Neural progenitor cell (in vitro differentiated cells): ENCODE measurements around the gene PPIL1. TPM values are rescaled to one million over a fixed set of nuclear protein-coding genes. Genes with fewer than 3 reads are reported as not detected.
A peak's percentile ranks its signal among the peaks of the same experiment; 100 is the strongest.

Experiments used
- DNase-seq: peaks from one replicate; pipeline ENCODE4 v3.0.0-alpha.2; 2016; ENCODE audit warnings: low spot score
- H2AFZ ChIP-seq: fragments of 200-600 bp; sonication (generic); replicated peaks from 2 replicates; pipeline ENCODE4 v1.6.1; 2016; ENCODE audit warnings: antibody characterized with exemption
- H3F3A ChIP-seq: fragments of 200-600 bp; sonication (generic); 2 replicates; pipeline ENCODE4 v1.6.1; 2016; ENCODE audit warnings: antibody characterized with exemption, low read depth
- H3K27ac ChIP-seq: fragments of 200-600 bp; sonication (generic); 2 replicates; pipeline ENCODE4 v1.5.1; 2016; ENCODE audit warnings: mild to moderate bottlenecking
- H3K27me3 ChIP-seq: fragments of 200-600 bp; sonication (generic); 2 replicates; pipeline ENCODE4 v1.6.1; 2016; ENCODE audit warnings: mild to moderate bottlenecking, moderate library complexity
- H3K36me3 ChIP-seq: fragments of 200-600 bp; sonication (generic); 2 replicates; pipeline ENCODE4 v1.5.1; 2016
- H3K4me1 ChIP-seq: fragments of 200-600 bp; sonication (generic); 2 replicates; pipeline ENCODE4 v1.6.1; 2016; ENCODE audit warnings: mixed run types
- H3K4me2 ChIP-seq: fragments of 200-600 bp; sonication (generic); 2 replicates; pipeline ENCODE4 v1.6.1; 2016
- H3K4me3 ChIP-seq: fragments of 200-600 bp; sonication (generic); 2 replicates; pipeline ENCODE4 v1.5.1; 2016
- H3K79me2 ChIP-seq: fragments of 200-600 bp; sonication (generic); 2 replicates; pipeline ENCODE4 v1.6.1; 2016; ENCODE audit warnings: low read depth
- H3K9ac ChIP-seq: fragments of 200-600 bp; sonication (generic); 2 replicates; pipeline ENCODE4 v1.6.1; 2016
- H3K9me3 ChIP-seq: fragments of 200-600 bp; sonication (generic); 2 replicates; pipeline ENCODE4 v1.5.1; 2016; ENCODE audit warnings: low read depth
- H4K20me1 ChIP-seq: fragments of 200-600 bp; sonication (generic); 2 replicates; pipeline ENCODE4 v1.6.1; 2016; ENCODE audit warnings: low read depth
- H3K27ac Mint-ChIP-seq: 3 replicates; pipeline ENCODE4 v1.8.0; 2021; ENCODE audit warnings: mixed read lengths
- H3K27me3 Mint-ChIP-seq: 2 replicates; pipeline ENCODE4 v1.8.0; 2022; ENCODE audit warnings: low read depth, mild to moderate bottlenecking, inconsistent platforms, moderate library complexity, mixed read lengths; ENCODE audit not compliant: insufficient read depth
- H3K36me3 Mint-ChIP-seq: 3 replicates; pipeline ENCODE4 v1.8.0; 2021; ENCODE audit warnings: mixed read lengths
- H3K4me1 Mint-ChIP-seq: 3 replicates; pipeline ENCODE4 v1.8.0; 2021; ENCODE audit warnings: mixed read lengths
- H3K4me3 Mint-ChIP-seq: 3 replicates; pipeline ENCODE4 v1.8.0; 2021; ENCODE audit warnings: mild to moderate bottlenecking, moderate library complexity, mixed read lengths
- H3K9me3 Mint-ChIP-seq: 3 replicates; pipeline ENCODE4 v1.8.0; 2020; ENCODE audit warnings: mixed read lengths
- EZH2 ChIP-seq: fragments of 200-600 bp; sonication (generic); IDR thresholded peaks from 2 replicates; pipeline ENCODE4 v1.6.1; 2017; ENCODE audit warnings: antibody characterized with exemption, mild to moderate bottlenecking, moderate library complexity
- EZH2phosphoT487 ChIP-seq: fragments of 200-600 bp; sonication (generic); IDR thresholded peaks from 2 replicates; pipeline ENCODE4 v1.6.1; 2017; ENCODE audit warnings: antibody characterized with exemption
- total RNA-seq: library from RNA; depleted of rRNA; stranded (reverse); fragments of >200 nt; gene quantifications from 2 replicates; pipeline ENCODE4 v1.2.3, GENCODE V29; 2015; ENCODE audit warnings: low replicate concordance
- TF ChIP-seq, protein P1 (sequence below): fragments of 200-600 bp; sonication (generic); IDR thresholded peaks from 2 replicates; pipeline ENCODE4 v1.5.1; 2017; ENCODE audit warnings: antibody characterized with exemption, mild to moderate bottlenecking

Gene PPIL1
- total RNA-seq, 1 donor from 2014 or later: 93.1 TPM

DNA sequence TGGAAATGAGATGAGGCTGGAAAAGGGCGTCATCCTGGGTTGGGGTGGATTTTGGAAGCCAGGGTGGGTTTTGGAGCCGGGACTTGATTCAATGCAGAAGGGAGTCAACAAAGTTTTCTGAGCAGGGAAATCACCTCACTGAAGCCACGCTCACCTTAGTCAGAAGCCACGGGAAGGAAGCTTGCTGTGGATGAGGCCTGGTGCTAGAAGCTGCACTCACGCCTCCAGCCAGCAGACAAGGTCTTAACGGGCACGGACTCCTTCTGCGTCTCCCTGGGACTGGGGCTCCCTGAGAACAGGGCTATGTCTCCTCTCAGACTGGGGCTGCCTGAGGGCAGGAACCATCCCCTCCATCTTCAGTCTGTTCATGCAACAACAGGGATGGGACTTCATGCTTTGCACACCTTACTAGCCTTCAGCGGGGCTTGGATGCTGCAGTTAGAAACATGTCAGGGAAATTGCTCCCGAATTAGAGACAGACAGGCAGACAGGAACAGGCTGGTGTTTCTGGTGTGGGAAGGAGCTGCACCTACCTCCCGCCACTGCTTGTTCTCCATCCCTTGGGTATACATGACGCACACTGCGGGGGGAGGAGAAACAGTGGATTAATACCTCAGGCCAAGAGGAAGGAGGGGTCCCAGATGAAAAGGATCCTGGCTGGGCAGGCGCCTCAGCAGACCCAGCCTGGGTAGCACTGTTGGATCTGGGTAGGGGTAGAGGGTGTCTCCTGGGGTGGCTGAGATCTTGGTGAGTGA, 52.8 kb downstream of the PPIL1 start:
- TF ChIP-seq EZH2 (no peak), EZH2phosphoT487 (no peak)
- TF ChIP-seq, protein P1, sequence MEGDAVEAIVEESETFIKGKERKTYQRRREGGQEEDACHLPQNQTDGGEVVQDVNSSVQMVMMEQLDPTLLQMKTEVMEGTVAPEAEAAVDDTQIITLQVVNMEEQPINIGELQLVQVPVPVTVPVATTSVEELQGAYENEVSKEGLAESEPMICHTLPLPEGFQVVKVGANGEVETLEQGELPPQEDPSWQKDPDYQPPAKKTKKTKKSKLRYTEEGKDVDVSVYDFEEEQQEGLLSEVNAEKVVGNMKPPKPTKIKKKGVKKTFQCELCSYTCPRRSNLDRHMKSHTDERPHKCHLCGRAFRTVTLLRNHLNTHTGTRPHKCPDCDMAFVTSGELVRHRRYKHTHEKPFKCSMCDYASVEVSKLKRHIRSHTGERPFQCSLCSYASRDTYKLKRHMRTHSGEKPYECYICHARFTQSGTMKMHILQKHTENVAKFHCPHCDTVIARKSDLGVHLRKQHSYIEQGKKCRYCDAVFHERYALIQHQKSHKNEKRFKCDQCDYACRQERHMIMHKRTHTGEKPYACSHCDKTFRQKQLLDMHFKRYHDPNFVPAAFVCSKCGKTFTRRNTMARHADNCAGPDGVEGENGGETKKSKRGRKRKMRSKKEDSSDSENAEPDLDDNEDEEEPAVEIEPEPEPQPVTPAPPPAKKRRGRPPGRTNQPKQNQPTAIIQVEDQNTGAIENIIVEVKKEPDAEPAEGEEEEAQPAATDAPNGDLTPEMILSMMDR: no peak
- peaks cover 5% of the 10 kb centered on the region for H3F3A ChIP-seq
- H3K36me3 ChIP-seq: no peaks in the 10 kb centered on the region
- H3K4me3 Mint-ChIP-seq: peak overlapping the region; percentile 14
- peaks cover 25% of the 10 kb centered on the region for H3K27me3 Mint-ChIP-seq
- DNase-seq: no peak
- H3K27ac ChIP-seq: no peak overlapping the region
- H3K9me3 Mint-ChIP-seq: no peaks in the 10 kb centered on the region
- H3K27me3 ChIP-seq: no peaks in the 10 kb centered on the region
- H3K36me3 Mint-ChIP-seq: no peaks in the 10 kb centered on the region
- peak overlapping the region; percentile 11 for H2AFZ ChIP-seq
- H3K9ac ChIP-seq: no peak overlapping the region
- no peak overlapping the region for H3K4me2 ChIP-seq
- peak overlapping the region; percentile 86 for H3K27ac Mint-ChIP-seq
- H3K4me3 ChIP-seq: no peak overlapping the region
- H3K4me1 Mint-ChIP-seq: peaks cover 74% of the 10 kb centered on the region
- H4K20me1 ChIP-seq: no peaks in the 10 kb centered on the region
- peaks cover 28% of the 10 kb centered on the region for H3K4me1 ChIP-seq
- no peaks in the 10 kb centered on the region for H3K79me2 ChIP-seq
- no peaks in the 10 kb centered on the region for H3K9me3 ChIP-seq

DNA sequence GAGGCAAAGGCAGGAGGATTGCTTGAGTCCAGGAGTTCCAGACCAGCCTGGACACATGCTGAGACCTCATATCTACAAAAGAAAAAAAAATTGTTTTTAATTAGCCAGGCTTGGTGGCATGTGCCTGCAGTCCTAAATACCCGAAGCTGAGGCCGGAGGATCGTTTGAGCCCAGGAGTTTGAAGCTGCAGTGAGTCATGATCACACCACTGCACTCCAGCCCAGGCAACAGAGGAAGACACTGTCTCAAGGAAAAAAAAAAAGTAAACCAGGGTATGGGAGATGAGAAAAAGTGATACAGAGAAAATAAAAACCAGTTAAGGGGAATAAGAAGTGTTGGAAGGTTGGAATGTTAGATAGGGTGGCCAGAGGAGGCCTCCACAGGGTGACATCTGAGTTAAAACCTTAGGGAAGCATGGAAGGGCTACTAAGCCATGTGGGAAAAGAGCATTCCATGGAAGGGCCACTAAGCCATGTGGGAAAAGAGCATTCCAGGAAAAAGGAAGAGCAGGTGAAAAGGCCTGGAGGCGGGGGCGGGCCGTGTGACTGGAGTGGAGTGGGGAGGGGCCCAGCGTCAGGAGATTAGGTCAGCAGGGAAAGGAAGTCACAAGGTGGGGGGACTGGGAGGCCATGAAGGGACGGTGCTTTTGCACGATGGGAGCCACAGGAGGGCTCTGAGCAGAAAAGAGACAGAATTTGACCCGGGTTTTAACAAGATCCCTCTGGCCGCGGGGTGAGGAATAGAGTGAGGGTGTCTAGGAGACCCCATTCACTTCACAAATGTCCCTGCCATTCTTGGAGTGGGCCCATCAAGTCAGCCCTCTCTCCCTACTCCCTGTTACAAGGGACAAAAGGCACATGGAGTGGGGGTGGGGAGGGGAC, 53.7 kb downstream of the PPIL1 start:
- Mint-ChIP-seq H3K27me3 (peaks cover 25% of the 10 kb centered on the region), H3K36me3 (no peaks in the 10 kb centered on the region), H3K4me1 (peaks cover 71% of the 10 kb centered on the region), H3K4me3 (no peak overlapping the region), H3K27ac (peak overlapping the region; percentile 44), H3K9me3 (no peaks in the 10 kb centered on the region)
- Histone ChIP-seq H3K9me3 (no peaks in the 10 kb centered on the region), H3F3A (peaks cover 5% of the 10 kb centered on the region), H3K9ac (no peak overlapping the region), H2AFZ (peak overlapping the region; percentile 11), H3K4me2 (no peak overlapping the region), H3K79me2 (no peaks in the 10 kb centered on the region), H3K4me1 (peaks cover 28% of the 10 kb centered on the region), H3K4me3 (no peak overlapping the region), H3K27me3 (no peaks in the 10 kb centered on the region), H3K27ac (no peak overlapping the region), H3K36me3 (no peaks in the 10 kb centered on the region), H4K20me1 (no peaks in the 10 kb centered on the region)
- peak; percentile 63 for DNase-seq
- TF ChIP-seq, protein P1: no peak
- TF ChIP-seq EZH2phosphoT487 (no peak), EZH2 (no peak)

DNA sequence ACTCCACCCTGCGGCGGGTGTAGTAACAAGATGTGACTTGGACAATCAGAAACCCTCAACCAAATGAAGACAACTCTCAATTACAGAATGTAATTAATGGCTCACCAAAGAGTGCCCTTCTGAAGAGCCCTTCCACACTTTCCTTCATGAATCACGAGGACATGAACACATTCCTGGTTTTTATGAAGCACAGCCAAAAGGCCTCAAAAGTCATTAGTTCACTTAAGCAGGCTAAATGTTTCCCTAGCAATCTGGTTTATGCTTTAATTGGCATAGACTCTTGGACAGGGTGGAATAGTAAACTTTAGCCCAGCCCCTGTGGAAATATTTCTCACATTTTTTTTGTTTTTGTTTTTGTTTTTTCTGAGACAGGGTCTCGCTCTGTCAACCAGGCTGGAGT, 55.8 kb downstream of the PPIL1 start:
- Histone ChIP-seq H3K4me1 (peaks cover 28% of the 10 kb centered on the region), H3F3A (peaks cover 5% of the 10 kb centered on the region), H3K27ac (no peak overlapping the region), H3K4me3 (no peak overlapping the region), H3K36me3 (no peaks in the 10 kb centered on the region), H3K9ac (no peak overlapping the region), H3K27me3 (no peaks in the 10 kb centered on the region), H3K9me3 (no peaks in the 10 kb centered on the region), H2AFZ (no peak overlapping the region), H3K4me2 (no peak overlapping the region), H3K79me2 (no peaks in the 10 kb centered on the region), H4K20me1 (no peaks in the 10 kb centered on the region)
- Mint-ChIP-seq H3K4me1 (peaks cover 62% of the 10 kb centered on the region), H3K4me3 (no peak overlapping the region), H3K27me3 (peaks cover 24% of the 10 kb centered on the region), H3K9me3 (no peaks in the 10 kb centered on the region), H3K36me3 (no peaks in the 10 kb centered on the region), H3K27ac (no peak overlapping the region)
- TF ChIP-seq EZH2: no peak
- TF ChIP-seq, protein P1: no peak
- TF ChIP-seq EZH2phosphoT487: no peak
- no peak for DNase-seq
